CD14-positive monocyte (primary cell): ENCODE results near the gene TRIM69. TPM values are rescaled to one million over a fixed set of nuclear protein-coding genes. Genes with fewer than 3 reads are reported as not detected.
"Not testable (repeated sequence)": the region's sequence is repeated elsewhere in the genome, so short reads cannot be mapped to it uniquely, and the experiment has no call there.

Source experiments
- DNase-seq, 3 donors: peaks; one replicate each; pipeline ENCODE4 v3.0.0-alpha.2; 2011 to 2022
- H2AFZ ChIP-seq: 2 replicates; pipeline ENCODE4 v1.6.0; 2012; ENCODE audit warnings: mild to moderate bottlenecking, low read depth, low read length, inconsistent platforms; ENCODE audit not compliant: insufficient read depth, poor library complexity, severe bottlenecking
- H3K27ac ChIP-seq, 2 donors: 1 replicate in 1 of 2; 2 replicates in 1 of 2; pipeline ENCODE4 v1.5.1; 2012 to 2013; ENCODE audit warnings: low read length in 2 of 2, control low read depth in 1 of 2, inconsistent platforms in 1 of 2, low read depth in 1 of 2, mild to moderate bottlenecking in 1 of 2
- H3K27me3 ChIP-seq, 2 donors: one replicate each; pipeline versions ENCODE4 v1.6.0 to v1.6.1; 2011 to 2013; ENCODE audit warnings: low read length in 2 of 2; ENCODE audit not compliant: control insufficient read depth in 2 of 2, insufficient read depth in 2 of 2
- H3K36me3 ChIP-seq, 2 donors: replicated peaks in 1 of 2; 1 replicate in 1 of 2; 2 replicates in 1 of 2; pipeline versions ENCODE4 v1.5.1 to v1.6.1; 2012 to 2013; ENCODE audit warnings: low read length in 2 of 2, control low read depth in 1 of 2, inconsistent platforms in 1 of 2, mild to moderate bottlenecking in 1 of 2; ENCODE audit not compliant: insufficient read depth in 2 of 2, control insufficient read depth in 1 of 2
- H3K4me1 ChIP-seq, 2 donors: 1 replicate in 1 of 2; 2 replicates in 1 of 2; pipeline versions ENCODE4 v1.5.1 to v1.6.1; 2012 to 2013; ENCODE audit warnings: low read length in 2 of 2, control low read depth in 1 of 2, inconsistent platforms in 1 of 2, mild to moderate bottlenecking in 1 of 2, moderate library complexity in 1 of 2; ENCODE audit not compliant: insufficient read depth in 2 of 2, control insufficient read depth in 1 of 2
- H3K4me2 ChIP-seq: replicated peaks from 2 replicates; pipeline ENCODE3; 2012; ENCODE audit warnings: low read length, moderate library complexity, mild to moderate bottlenecking; ENCODE audit not compliant: poor library complexity, severe bottlenecking; ENCODE audit errors: extremely low read depth
- H3K4me3 ChIP-seq, 3 experiments: fragments of 200-600 bp in 1 of 3; sonication (generic) in 1 of 3; replicated peaks in 1 of 3; 1 replicate in 2 of 3; 2 replicates in 1 of 3; pipeline ENCODE4 v1.5.1; 2011 to 2013; ENCODE audit warnings: low read length in 3 of 3, mild to moderate bottlenecking in 3 of 3, control low read depth in 2 of 3, low read depth in 2 of 3, inconsistent platforms in 1 of 3, moderate library complexity in 1 of 3
- H3K79me2 ChIP-seq: 2 replicates; pipeline ENCODE4 v1.6.0; 2012; ENCODE audit warnings: mild to moderate bottlenecking, control low read depth, inconsistent platforms, low read length, moderate library complexity; ENCODE audit not compliant: insufficient read depth
- H3K9ac ChIP-seq: 2 replicates; pipeline ENCODE4 v1.6.0; 2017; ENCODE audit warnings: low read length, mild to moderate bottlenecking; ENCODE audit not compliant: insufficient read depth, poor library complexity, severe bottlenecking
- H3K9me3 ChIP-seq, 2 donors: replicated peaks in 1 of 2; 1 replicate in 1 of 2; 2 replicates in 1 of 2; pipeline versions ENCODE4 v1.5.1 to v1.6.1; 2012 to 2013; ENCODE audit warnings: low read length in 2 of 2, control low read depth in 1 of 2; ENCODE audit not compliant: control insufficient read depth in 1 of 2, insufficient read depth in 1 of 2
- H4K20me1 ChIP-seq: 2 replicates; pipeline ENCODE4 v1.6.0; 2012; ENCODE audit warnings: mild to moderate bottlenecking, low read length, control low read depth, moderate library complexity; ENCODE audit not compliant: insufficient read depth
- H3K27ac Mint-ChIP-seq, 7 donors: one replicate each; pipeline ENCODE4 v1.8.0; 2020; ENCODE audit warnings: mild to moderate bottlenecking in 7 of 7, mixed read lengths in 7 of 7, moderate library complexity in 6 of 7, inconsistent platforms in 2 of 7
- H3K27me3 Mint-ChIP-seq, 3 donors: one replicate each; pipeline ENCODE4 v1.8.0; 2021 to 2022; ENCODE audit warnings: low read depth in 3 of 3, mild to moderate bottlenecking in 3 of 3, mixed read lengths in 3 of 3, moderate library complexity in 3 of 3, inconsistent platforms in 1 of 3
- H3K36me3 Mint-ChIP-seq, 2 donors: one replicate each; pipeline ENCODE4 v1.8.0; 2020; ENCODE audit warnings: mixed read lengths in 2 of 2, inconsistent platforms in 1 of 2, mild to moderate bottlenecking in 1 of 2
- H3K4me1 Mint-ChIP-seq: one replicate; pipeline ENCODE4 v1.8.0; 2020; ENCODE audit warnings: mild to moderate bottlenecking, mixed read lengths
- H3K4me3 Mint-ChIP-seq, 2 donors: one replicate each; pipeline ENCODE4 v1.8.0; 2020; ENCODE audit warnings: mild to moderate bottlenecking in 2 of 2, mixed read lengths in 2 of 2, moderate library complexity in 1 of 2
- H3K9me3 Mint-ChIP-seq, 7 donors: one replicate each; pipeline ENCODE4 v1.8.0; 2020 to 2022; ENCODE audit warnings: mixed read lengths in 7 of 7, mild to moderate bottlenecking in 6 of 7, moderate library complexity in 6 of 7, inconsistent platforms in 2 of 7
- CTCF ChIP-seq: fragments of 200-600 bp; IDR thresholded peaks from one replicate; pipeline ENCODE4 v1.8.0; 2022; ENCODE audit warnings: antibody characterized with exemption, mild to moderate bottlenecking
- WGBS: methylation state at CpG from one replicate; pipeline ENCODE4 v1.1.5; 2013; ENCODE audit warnings: missing lambda C conversion rate; ENCODE audit not compliant: insufficient coverage; 5-methylcytosine and 5-hydroxymethylcytosine counted together
- intact Hi-C, 2 donors: fragments of 100-400 bp; cut with micrococcal nuclease; formaldehyde crosslinking; loops; one replicate each; pipeline versions ENCODE4 v1.15.0 to v1.15.1; 2023
- polyA plus RNA-seq, 3 donors: library from polyadenylated mRNA; depleted of rRNA in 1 of 3; unstranded in 2 of 3; stranded (reverse) in 1 of 3; fragments of 300-500 nt in 2 of 3; fragments of >200 nt in 1 of 3; fragmentation: Illumina TruSeq in 2 of 3; gene quantifications; 1 replicate in 2 of 3; 2 replicates in 1 of 3; pipeline ENCODE4 v1.2.3, GENCODE V29; 2012 to 2021

The TRIM69 gene
- polyA plus RNA-seq, 3 donors, result 9.4 to 18.2 (median 15.8) TPM

GRCh38 chr15:44698641-44699040 lies 37.7 kb upstream of the TRIM69 start:
- intact Hi-C loops, result no loop called here
- Histone ChIP-seq H4K20me1 (no peaks in the 10 kb centered on the region), H3K27me3 (no peaks in the 10 kb centered on the region), H3K4me1 (peaks cover 6 to 13% of the 10 kb centered on the region in 2 donors), H3K4me2 (no peak overlapping the region), H3K4me3 (no peak overlapping the region), H2AFZ (no peak overlapping the region), H3K27ac (no peak overlapping the region), H3K9me3 (peaks cover 7 to 11% of the 10 kb centered on the region in 2 donors), H3K36me3 (no peaks in the 10 kb centered on the region), H3K79me2 (no peaks in the 10 kb centered on the region), H3K9ac (no peak overlapping the region)
- H3K27ac Mint-ChIP-seq, result peak overlapping the region in 1 of 7 donors; percentile 5
- no peak for TF ChIP-seq CTCF
- H3K4me3 Mint-ChIP-seq, result peak overlapping the region in 1 of 2 donors; percentile 16
- H3K9me3 Mint-ChIP-seq, result peaks cover 27 to 38% (median 35%) of the 10 kb centered on the region in 7 donors
- WGBS, result no CpG with 5 or more reads among the region's 2 CpGs
- H3K27me3 Mint-ChIP-seq, result peaks cover 0 to 9% (median 5%) of the 10 kb centered on the region in 3 donors
- DNase-seq, result peak; percentile 19 to 38 (median 35)
- H3K36me3 Mint-ChIP-seq, result peaks cover 0 to 6% of the 10 kb centered on the region in 2 donors
- peaks cover 15% of the 10 kb centered on the region for H3K4me1 Mint-ChIP-seq

GRCh38 chr15:44700676-44701075 lies 35.7 kb upstream of the TRIM69 start:
- H3K36me3 ChIP-seq, H3K79me2 ChIP-seq, H4K20me1 ChIP-seq, H3K4me3 Mint-ChIP-seq, H3K27me3 Mint-ChIP-seq, DNase-seq, H3K27me3 ChIP-seq, H2AFZ ChIP-seq, H3K9ac ChIP-seq, intact Hi-C loops, H3K4me2 ChIP-seq, H3K27ac ChIP-seq, H3K4me3 ChIP-seq, H3K27ac Mint-ChIP-seq: not testable (repeated sequence)
- H3K9me3 ChIP-seq, result peaks cover 11 to 20% of the 10 kb centered on the region in 2 donors
- H3K4me1 ChIP-seq, result peaks cover 6 to 13% of the 10 kb centered on the region in 2 donors
- peaks cover 32 to 50% (median 43%) of the 10 kb centered on the region in 7 donors for H3K9me3 Mint-ChIP-seq
- peaks cover 15% of the 10 kb centered on the region for H3K4me1 Mint-ChIP-seq
- H3K36me3 Mint-ChIP-seq, result peaks cover 3 to 11% of the 10 kb centered on the region in 2 donors
